Frontal cortex (tissue), 4 donors: Measurements from ENCODE around the gene VSIG10L. TPM values are rescaled to one million over a fixed set of nuclear protein-coding genes. Genes with fewer than 3 reads are reported as not detected.

Source experiments
- DNase-seq, 2 donors: peaks; one replicate each; pipeline ENCODE4 v3.0.0; 2012; ENCODE audit warnings: low spot score in 2 of 2
- FAIRE-seq: peaks from 2 replicates; lab custom pipeline; 2012; peaks lifted over from hg19 to GRCh38; lab: Jason Lieb, UNC
- total RNA-seq: library from RNA; depleted of rRNA; stranded (reverse); fragments of >200 nt; gene quantifications from one replicate; pipeline ENCODE4 v1.2.3, GENCODE V29; 2014
- donor health status: control.
- donor health status: control.
- donor health status: control.

Gene VSIG10L
- total RNA-seq, 1 donor from 2014 or later: 0.41 TPM

DNA sequence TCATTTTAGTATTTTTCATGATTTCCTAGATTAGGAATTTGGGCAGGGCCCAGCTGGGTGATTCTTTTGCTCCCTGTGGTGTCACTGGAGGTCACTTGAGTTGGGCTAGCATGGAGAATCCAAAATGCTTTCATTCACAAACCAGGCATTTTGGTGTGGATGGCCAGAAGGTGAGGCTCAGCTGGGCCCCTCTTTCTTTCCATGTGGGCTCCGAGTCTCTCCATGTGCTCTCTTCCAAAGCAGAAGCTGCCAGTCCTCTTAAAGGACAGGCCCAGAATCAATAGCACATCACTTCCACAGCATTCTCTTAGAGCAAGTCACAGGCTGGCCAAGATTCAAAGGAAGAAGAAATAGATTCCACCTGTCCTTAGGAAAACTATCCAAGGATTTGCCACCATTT is 52.3 kb downstream of the VSIG10L start:
- DNase-seq (no peak), FAIRE-seq (no peak)

DNA sequence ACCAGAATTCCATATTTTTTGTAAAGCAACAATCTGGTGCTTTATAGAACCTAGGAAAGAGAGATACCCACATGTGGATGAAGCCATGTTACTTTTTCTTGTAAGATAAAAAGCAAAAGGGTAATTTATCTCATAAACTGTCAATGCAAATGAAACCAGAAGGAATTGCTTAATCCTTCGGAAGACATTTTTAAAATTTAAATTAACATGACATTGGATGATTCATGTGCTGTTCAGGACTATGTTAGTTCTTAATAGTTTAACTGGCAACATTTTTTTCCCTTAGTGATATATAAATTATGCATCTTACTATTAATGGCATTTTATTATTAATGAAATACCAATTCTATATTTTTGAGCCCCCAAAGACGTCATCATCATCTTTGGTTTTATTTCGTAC is 56.3 kb downstream of the VSIG10L start:
- DNase-seq (no peak), FAIRE-seq (no peak)

DNA sequence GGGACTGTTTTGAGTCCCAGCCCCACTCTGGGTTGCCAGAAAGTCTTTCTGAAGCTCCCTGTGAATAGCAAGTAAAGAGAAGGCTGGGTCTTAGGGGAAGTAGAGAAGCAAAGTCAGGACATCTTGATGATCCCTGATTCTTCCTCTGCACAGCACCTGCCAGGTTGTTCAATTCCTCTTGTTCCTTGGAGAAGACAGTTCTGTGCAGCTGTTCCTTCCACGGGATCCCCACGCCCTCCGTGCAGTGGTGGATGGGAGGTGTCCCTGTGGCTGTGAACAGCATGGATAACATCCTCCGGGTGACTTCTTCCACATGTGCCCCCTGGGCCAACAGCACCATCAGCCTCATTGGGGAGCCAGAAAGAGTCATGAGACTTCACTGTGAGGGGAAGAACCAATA is 59.6 kb downstream of the VSIG10L start:
- DNase-seq (no peak), FAIRE-seq (no peak)

Other genes with a start within 250 kb of the VSIG10L start
- gene CTU1, start 233.7 kb downstream of the VSIG10L start, total RNA-seq: 4.1 TPM
- gene SIGLEC9, start 217.2 kb downstream of the VSIG10L start, total RNA-seq: 0.41 TPM
- gene SIGLEC7, start 199.8 kb downstream of the VSIG10L start, total RNA-seq: under 0.01 TPM
- gene CD33, start 117.1 kb downstream of the VSIG10L start, total RNA-seq: 0.41 TPM
- gene SIGLECL1, start 91.1 kb downstream of the VSIG10L start, total RNA-seq: not detected
- gene IGLON5, start 30.5 kb downstream of the VSIG10L start, total RNA-seq: 4.1 TPM
- gene ETFB, start 24.2 kb upstream of the VSIG10L start, total RNA-seq: 41.2 TPM
- not detected for gene CLDND2, start 26.9 kb upstream of the VSIG10L start, total RNA-seq
- gene NKG7, start 30.5 kb upstream of the VSIG10L start, total RNA-seq: not detected
- gene LIM2, start 45.8 kb upstream of the VSIG10L start, total RNA-seq: not detected
- gene C19orf84, start 48.5 kb upstream of the VSIG10L start, total RNA-seq: not detected
- gene SIGLEC10, start 75.5 kb upstream of the VSIG10L start, total RNA-seq: 1.2 TPM
- 0.82 TPM for gene SIGLEC8, start 116.3 kb upstream of the VSIG10L start, total RNA-seq
- gene CEACAM18, start 136.4 kb upstream of the VSIG10L start, total RNA-seq: not detected
- gene SIGLEC12, start 159.7 kb upstream of the VSIG10L start, total RNA-seq: not detected
- gene SIGLEC6, start 189.5 kb upstream of the VSIG10L start, total RNA-seq: not detected
- 7.3 TPM for gene ZNF175, start 229.1 kb upstream of the VSIG10L start, total RNA-seq